ENCODE measurements around the gene TSNAXIP1.
"Not testable (repeated sequence)": the region's sequence is repeated elsewhere in the genome, so short reads cannot be mapped to it uniquely, and the experiment has no call there.

The TSNAXIP1 gene

DNA sequence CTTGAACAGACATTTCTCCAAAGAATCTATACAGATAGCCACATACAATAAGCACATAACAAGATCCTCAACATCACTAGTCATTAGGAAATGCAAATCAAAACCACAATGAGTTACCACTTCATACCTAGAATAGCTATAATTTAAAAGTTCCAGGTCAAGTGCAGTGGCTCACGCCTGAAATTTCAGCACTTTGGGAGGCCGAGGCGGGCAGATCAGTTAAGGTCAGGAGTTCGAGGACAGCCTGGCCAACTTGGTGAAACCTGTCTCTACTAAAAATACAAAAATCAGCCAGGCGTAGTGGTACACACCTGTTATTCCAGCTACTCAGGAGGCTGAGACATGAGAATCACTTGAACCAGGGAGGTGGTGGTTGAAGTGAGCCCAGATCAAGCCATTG, 20.2 kb upstream of the TSNAXIP1 start:
- no peak for DNase-seq

DNA sequence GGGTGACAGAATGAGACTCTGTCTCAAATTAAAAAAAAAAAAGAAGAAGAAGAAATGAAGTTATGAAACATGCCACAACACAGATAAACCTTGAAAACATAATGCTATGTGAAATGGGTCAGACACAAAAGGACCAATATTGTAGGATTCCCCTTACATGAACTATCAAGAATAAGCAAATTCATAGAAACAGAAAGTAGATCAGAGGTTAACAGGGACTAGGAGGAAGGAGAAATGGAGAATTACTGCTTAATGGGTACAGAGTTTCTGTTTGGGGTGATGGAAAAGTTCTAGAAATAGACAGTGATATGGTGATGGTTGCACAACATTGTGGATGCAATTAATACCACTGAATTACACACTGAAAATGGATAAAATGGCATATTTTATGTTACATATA, 16.6 kb upstream of the TSNAXIP1 start:
- DNase-seq, result no peak

DNA sequence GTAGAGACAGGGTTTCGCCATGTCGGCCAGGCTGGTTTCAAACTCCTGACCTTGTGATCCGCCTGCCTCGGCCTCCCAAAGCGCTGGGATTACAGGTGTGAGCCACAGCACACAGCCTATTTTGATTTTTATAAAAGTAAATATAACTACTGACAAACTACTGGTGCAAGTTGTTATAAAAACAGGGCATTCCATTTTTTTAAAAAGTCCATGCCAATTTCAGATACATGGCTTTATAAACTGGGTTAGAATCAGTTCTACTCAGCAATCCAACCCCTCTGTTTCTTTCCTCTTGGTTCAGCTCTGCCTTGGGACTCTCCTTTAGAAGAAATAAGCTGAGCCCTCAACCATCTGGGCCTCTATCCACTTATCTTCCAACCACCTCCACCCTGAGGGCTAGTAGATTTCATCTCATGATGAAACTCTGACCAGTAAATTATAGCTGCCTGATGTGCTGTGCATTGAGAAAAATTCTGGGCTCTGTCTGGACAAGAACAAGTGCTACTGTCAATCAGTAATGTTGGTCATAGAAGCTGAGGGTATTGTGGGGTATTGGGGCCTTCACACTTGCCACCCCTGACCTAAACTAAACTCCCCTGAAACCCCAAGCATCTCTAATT, 10.5 kb upstream of the TSNAXIP1 start:
- DNase-seq, result no peak

DNA sequence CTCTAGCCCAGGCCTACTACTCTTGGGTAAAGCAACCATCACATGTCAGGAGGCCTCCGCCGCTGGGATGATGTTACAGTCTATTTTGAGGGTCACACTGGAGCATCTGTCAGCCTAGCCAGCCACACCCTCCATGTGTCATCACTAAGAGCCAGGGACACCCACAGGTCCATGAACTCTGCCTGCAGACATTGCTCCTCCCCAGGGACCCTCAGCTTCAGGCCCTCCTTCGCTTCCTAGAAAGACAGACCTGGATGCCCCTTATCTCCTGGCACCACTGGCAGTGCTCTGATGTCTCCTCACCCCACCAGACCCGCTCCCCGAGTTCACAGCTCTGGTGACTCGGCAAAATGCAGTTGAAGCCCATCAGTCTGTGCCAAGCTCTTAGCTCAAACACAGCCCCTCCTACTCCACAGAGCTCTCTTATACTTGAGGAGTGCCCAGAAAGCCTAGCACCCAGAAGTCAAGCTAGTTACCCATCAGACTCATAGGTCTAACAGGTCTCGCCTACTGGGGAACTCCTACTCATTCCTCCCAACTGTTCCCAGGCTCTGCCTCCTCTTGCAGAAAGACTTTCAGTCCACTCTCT, 6.3 kb upstream of the TSNAXIP1 start:
- DNase-seq, result no peak

DNA sequence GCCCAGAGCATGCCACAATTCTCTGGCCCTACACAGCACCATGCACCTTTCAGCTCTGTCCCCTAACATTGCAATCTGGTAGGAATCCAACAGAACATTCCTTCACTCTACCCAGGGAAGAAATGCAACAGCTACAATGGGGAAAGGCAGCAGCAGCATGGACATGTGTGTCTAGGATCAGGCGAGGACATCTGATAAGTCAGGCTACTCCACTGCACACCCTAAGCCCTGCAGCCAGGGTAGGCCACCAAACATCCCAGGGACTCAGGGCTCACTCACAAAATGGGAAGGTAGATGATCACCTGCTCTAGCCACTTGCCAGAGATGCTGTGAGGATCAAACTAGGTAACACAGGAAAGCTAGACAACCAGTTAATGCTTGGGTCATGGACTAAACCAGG, 5.4 kb upstream of the TSNAXIP1 start:
- no peak for DNase-seq

DNA sequence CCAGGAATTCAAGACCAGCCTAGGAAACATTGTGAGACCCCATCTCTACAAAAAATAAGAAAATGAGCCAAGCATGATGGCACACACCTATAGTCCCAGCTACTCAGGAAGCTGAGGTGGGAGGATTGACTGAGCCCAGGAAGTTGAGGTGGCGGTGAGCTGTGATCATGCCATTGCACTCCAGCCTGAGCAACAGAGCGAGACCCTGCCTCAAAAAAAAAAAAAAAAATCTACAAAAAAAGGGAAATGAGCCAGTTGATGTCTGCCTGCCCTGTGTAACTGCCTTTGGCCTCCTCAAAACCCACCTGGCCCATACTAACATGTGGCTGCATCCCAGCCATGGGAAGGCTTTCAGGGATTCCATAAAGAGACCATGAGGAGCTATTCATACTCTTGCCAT, 4.8 kb upstream of the TSNAXIP1 start:
- DNase-seq, result peak in 1 of 2 donors; percentile 24

DNA sequence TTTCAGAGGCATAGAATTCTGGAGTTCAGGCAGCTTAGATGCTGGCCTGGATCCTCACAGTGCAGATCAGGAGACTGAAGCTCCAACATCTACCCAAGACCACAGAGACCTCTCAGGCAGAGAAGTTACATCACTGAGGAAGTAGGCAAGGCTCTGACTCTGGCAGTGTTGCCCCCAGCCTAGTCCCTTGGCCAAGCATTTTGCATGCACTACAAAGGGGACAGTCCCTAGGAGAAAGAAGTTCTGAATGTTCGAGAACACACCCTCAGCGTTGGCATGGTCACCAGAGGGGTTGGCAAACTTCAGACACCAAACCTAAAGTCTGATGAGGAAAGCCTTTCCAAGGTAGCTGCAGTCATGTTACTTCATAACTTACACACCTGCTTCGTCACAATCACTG, 2.8 kb upstream of the TSNAXIP1 start:
- DNase-seq, result no peak

DNA sequence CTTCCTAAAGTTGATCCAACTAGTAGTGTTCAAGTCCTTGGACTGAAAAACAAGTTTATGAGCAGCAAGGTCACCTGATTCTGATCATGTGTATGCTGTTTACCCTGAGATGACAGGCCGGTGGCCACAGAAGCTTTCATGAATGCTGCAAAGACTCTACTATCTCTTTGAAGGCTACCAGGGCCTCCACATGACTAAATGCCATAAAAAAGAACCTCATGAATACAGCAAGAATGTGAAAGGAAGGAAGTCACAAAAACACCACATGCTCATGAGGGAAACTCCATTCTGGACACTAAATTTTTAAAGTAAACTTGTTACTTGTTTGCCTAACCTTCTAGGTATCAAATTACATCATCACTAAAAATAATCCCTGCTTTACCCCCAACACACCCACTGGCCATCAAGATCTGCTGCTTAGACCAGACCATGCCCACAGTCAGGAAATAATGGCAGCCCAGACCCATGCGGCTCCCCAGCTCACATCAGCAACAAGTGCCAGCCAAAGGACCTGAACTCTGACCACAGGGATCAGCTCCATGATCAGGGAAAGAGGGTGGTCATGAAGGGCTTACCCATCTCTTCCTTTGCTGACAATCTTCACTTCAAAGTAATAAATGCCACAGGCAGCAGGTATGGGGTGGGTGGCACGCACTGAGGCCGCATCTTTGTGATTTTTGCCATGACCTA, 1.7 kb upstream of the TSNAXIP1 start:
- DNase-seq, result no peak

DNA sequence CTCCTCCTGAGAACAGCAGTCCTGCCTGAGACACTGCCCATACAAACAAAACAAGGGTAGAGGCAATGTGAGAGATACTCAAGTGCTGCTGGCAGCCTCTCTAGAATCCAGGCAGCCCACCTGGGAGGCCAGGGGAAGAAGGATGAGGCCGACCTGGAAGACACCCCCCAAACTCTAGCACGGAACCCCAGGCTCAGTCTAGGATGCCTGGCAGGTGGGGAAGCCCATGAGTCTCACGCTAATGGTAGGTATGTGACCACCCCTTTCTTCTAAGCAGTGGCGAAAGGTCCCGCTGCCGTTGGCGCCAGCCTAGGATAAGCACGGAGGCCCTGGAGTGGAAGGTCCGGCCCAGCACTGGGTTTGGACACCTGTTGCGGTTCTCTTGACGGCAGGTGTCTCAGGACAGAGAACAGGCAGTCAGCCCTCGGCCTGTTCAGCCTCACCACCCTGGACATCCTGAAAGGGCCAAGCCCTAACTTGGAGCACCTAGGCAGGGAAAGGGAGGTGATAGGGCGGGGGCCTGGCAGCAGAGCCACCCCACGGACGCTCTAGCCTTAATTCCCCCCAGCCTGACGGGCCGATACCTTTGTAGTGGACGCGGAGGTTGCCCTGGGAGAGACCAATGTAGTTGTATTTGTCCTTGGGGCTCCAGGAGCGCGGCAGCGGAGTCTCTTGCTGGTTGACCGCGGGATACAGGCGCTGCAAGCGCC, 816 bp upstream of the TSNAXIP1 start:
- DNase-seq, result peak in 1 of 2 donors; percentile 26

DNA sequence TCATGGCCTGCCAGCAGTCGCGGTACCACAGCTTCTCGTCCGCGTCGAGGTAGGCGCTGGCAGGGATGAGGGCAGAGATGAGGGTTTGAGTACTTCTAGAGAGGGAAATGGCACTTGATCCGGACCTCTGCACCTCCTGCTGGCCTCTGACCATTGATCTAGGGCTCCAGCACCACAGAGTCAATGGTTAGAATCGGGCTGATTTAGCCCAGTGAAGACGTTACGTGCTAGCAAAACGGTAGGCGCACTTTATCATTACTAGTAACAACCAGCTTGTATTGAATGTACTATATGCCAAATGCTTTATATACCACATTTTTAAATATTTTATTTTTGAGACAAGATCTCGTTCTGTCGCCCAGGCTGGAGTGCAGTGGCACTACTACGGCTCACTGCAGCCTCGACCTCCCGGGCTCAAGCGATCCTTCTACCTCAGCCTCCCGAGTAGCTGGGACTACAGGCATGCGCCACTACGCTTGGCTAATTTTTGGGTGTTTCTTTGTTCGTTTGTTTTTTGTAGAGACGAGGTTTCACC, 526 bp downstream of the TSNAXIP1 start:
- DNase-seq, result no peak

DNA sequence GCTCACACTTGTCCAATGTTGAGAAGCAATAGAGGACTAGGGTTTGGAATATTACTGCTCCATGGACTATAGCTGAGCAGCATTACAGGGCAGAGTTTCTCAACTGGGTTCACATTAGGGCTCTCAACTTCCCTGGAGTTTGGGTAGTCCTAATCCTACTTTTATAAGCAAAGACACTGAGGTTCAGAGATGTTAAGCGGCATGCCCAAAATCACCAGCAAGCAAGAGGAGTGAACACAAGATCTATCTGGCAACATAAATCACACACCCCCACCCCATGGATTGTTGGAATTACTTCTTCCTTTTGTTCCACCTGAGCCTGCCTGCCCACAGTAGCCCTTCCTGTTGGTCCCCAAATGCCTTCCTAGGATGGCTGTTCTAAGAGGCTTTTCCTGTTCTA, 5.2 kb downstream of the TSNAXIP1 start:
- no peak for DNase-seq

DNA sequence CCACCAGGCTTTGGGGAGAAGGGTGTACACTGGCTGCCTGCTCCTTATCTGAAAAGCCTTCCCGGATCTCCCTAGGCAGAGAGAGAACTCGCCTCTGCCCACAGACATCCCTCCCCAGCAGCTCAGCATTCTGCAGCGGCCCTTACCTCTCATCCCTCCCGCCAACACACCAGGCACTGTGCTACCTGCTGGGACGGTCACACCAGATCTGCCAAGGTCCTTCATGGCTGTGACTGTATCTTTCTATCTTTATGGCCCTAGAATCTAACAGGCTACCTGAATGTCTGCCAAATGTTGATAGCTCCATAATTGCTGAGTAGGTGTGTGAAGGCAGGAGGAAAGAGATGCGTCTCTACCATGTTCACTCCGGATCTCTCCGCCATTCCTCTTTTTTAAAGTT, 7.9 kb downstream of the TSNAXIP1 start:
- DNase-seq, result no peak

DNA sequence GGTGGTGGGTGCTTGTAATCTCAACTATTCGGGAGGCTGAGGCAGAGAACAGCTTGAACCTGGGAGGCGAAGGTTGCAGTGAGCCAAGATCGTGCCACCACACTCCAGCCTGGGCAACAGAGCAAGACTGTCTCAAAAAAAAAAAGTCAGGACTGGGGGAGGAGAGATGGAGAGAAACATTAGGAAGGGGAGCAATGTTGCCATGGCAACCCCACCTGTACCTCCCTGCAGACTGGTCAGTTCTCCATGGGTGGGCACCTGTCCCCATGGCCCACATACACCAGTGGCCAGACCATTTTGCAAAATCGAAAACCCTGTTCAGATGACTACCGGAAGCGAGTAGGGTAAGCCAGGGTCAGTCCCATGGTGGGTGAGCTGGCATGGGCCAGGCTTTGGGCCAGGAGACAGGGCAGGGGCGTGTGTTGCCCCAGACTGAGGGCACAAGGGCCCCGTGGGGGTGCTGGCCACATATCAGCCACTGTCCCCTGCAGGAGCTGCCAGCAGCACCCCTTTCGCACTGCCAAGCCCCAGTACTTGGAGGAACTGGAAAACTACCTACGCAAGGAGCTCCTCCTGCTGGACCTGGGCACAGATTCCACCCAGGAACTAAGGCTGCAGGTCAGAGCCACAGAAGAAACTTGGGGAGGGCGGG, 14.0 kb downstream of the TSNAXIP1 start:
- DNase-seq, result no peak

DNA sequence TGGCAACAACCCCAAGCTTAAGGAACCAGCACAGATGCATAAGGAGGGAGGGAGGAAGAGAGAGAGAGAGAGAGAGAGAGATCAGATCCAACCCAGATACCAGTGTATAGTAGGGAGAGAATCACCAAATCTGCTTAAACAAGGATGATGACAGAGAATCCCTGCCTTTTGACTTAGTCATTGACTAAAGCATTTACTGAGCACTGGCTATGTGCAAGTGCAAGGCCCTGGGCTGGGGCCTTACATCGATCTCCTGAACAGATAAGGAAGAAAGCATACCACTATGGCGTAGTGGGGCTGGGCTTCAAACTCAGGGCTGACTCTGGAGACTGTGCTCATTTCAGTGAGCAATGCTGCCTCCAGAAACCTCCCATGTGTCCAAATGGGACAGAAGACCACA, 15.8 kb downstream of the TSNAXIP1 start:
- DNase-seq, result no peak

DNA sequence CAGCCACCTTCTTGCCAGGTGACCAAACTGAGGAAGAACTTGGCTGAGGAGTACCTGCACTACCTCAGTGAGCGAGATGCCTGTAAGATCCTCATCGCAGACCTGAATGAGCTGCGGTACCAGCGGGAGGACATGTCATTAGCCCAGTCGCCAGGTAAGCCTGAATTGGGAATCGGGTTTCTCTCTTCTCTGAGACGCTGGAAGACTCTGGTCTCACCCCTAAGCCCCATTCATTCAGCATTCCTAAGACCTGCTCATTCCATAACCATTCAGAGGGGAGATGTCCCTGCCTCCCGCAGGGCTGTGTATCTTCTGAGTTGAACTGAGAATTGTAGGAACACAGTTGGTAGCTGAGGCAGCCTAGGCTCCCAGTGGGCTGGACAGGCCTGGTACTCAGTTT, 18.4 kb downstream of the TSNAXIP1 start:
- DNase-seq, result no peak

DNA sequence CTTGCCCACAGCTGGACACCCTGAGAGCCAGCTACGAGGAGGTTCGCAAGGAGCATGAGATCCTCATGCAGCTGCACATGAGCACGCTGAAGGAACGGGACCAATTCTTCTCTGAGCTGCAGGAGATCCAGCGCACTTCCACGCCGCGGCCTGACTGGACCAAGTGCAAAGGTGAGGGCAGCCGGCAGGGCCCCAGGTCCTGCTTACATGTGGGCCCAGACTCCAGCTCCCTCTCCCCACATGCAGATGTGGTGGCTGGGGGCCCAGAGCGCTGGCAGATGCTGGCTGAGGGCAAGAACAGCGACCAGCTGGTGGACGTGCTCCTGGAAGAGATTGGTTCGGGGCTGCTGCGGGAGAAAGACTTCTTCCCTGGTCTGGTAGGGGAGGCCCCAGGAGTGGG, 19.2 kb downstream of the TSNAXIP1 start:
- DNase-seq, result no peak

DNA sequence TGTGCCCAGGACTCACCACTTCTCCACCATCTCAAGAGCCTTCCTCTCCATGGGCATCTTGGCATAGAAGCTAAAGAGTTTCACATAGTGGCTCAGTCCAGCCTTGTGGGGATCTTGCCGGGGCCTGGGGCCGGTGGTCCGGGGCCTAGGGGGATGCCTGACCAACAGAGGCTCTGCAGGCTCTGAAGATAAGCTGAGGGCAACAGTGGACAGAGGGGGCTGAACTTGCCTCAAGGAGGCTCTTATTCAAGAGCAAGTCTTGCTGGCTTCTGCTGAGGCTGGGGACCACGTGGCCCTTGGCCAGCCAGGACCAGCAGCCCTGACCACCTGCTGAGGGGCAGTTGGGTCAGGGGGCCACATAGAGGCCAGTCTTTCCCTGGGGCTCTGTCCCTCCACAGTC, 22.0 kb downstream of the TSNAXIP1 start:
- DNase-seq, result no peak

DNA sequence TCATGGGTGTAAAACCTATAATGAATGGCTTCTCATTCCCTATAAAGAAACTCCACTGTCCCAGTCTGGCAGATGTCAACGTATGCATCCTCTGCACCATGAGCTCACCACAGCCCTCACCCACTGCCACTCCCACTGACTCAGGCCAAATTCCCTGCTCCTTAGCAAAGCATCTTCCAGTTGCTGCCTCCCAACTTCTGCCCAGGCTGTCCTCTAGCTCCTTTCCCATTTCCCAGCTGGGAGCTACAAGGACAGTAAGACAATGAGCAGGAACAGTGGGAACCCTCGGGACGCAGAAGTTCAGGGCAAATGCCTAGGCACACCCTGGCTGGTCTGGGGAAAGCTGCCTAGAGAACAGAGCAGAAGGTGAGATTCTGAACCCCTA, 26.3 kb downstream of the TSNAXIP1 start:
- DNase-seq, result no peak

DNA sequence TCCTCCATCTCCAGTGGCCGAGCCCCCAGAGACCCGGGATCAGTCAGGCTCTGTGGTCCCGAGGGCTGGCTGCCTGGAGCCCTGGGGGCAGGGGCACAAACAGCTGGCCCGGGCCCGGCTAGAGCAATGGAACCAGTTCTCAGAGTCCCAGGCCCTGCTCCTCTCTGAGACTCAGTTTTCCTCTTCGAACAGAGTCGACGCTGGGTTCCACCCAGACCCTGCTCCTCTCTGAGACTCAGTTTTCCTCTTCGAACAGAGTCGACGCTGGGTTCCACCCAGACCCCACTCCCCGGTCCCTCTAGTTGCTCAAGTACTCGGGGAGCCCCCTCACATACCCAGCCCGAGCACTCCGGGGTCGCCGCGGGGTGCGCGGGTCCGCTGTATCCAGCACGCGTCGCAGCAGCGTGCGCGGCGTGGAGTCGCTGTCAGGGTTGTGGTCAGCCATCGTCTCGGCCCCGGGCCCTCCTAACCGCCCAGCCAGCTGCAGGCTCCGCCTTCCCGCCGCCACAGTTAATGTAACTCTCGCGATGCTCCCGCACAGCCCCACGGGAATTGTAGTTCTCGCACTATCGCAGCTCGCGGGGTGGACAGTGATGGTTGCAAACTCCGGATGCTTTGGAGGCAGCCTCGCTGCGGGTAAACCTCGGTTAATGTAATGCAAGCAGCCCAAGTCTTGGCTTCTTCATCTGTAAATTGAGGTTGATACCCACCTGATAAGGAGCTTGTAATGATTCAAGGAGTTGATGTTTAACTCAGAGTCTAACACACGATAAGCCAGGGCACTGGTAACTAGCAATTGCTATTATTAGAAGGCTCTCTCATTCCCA, 26.9 kb downstream of the TSNAXIP1 start:
- DNase-seq, result peak; percentile 94

DNA sequence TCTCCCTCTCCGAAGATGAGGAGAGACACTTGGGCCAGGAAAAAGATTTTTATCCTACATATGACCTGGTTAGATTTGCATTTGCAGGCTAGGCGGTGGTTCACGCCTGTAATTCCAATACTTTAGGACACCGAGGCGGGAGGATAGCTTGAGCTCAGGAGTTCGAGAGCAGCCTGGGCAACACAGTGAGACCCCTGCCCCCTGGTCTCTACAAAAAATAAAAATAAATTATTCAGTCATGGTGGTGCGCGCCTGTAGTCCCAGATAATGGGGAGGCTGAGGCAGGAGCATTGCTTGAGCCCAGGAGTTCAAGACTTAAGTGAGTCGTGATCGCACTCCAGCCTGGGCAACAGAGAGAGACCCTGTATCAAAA, 27.5 kb downstream of the TSNAXIP1 start:
- DNase-seq, result no peak

DNA sequence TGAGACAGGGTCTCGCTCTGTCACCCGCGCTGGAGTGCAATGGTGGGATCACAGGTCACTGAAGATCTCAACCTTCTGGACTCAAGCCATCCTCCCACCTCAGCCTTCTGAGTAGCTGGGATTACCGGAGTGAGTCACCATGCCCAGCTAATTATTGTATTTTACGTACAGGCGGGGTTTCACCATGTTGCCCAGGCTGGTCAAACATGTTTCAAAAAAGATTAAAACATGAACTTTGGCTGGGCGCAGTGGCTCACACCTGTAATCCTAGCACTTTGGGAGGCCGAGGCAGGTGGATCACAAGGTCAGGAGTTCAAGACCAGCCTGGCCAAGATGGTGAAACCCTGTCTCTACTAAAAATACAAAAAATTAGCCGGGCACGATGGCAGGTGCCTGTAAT, 30.5 kb downstream of the TSNAXIP1 start:
- not testable (repeated sequence) for DNase-seq

DNA sequence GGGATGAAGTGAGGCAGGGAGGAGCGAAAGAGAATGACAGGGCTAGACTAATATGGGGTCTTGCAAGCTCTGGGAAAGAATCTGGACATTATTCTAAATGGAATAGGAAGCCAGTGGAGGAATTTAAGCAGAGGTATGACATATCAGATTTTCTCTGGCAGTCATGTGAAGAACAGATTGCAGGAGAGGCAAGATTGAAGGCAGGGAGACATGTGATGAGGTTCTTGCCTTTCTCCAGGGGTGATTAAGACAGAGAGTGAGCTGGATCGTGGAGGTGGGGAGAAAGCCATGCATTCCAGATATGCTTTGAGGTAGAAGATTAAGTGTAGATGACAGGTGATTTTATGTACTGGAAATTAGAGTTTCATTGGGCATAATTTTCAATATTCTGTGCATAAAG, 31.1 kb downstream of the TSNAXIP1 start:
- no peak for DNase-seq
